ENCODE measurements around the gene C17orf114.

The C17orf114 gene

DNA sequence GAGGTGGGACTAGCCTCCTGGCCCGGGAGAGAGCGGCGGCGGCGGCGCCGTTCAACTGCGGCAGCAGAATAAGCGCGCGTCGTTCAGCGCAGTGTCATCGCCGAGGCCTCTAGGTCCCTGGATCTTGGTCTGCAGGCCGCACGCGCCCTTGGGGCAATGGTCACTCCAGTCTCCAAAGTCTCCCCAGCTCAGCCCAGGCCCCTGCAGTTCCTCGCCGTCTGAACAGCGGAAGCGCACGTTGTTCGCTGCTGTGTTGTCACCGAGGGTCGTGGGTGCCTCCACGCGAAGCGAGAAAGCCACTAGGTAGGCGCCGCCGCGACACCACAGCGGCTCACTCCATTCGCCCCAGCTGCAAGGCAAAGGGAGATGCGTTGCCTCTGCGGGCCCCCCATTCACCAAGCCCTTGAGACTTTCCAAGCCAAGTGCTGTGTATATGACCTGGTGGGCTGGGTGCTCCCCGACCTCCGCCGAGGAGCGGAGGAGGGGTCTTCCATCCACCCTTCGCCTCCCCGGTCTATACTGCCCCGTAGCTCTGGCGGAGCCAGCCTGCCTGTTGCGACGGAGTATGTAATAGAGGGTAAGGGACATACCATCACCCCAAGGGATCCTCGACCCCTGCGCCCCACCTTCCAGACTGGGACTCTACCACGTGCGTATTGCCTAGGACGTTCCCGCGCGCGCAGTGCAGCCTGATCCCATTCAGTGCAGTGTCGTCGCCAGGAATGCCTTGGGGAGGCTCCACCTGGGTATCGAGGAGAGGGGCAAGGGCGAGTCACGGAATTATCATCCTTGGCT is 16.6 kb downstream of the C17orf114 start:
- DNase-seq: no peak

DNA sequence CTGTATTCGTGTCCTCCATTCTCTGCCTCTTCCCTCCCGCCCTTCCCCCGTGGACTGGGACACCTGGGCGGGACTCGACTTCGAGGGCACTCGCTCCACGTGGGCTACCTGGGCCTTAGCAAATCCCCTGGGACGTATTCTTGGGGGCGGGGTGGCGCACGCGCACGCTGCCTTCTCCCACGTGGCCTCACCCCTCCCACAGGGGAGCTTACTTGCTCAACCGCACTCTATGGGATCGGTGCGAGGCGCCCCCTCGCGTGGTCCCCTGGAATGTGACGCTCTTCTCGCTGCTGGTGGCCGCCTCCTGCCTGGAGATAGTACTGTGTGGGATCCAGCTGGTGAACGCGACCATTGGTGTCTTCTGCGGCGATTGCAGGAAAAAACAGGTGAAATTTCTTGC is 19.5 kb downstream of the C17orf114 start:
- peak; percentile 30 for DNase-seq

DNA sequence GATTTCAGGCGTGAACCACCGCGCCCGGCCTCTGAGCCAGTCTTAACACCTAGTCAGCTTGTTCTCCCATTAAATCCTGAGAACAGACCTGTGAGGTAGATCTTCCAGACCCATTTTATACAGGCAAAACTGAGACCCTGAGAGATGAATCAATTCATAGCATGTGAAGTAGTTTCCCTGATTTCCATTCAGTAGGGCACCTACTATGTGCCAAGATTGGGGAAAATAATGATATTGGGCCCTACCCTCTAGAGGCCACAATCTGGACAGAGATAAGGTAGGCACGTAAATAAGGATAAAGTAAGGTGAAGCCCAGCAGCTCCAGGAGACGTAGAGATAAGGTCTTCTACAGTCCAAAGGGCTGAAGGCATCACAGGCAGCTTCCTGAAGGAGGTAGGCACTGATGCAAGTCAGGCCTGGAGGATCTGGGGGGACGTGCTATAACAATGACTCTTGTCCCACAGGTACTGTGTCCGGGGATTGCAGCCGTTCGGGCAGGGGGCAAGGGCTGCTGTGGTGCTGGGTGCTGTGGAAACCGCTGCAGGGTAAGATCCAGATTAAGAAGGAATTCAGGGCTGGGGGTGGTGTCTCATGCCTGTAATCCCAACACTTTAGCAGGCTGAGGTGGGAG is 21.7 kb downstream of the C17orf114 start:
- no peak for DNase-seq

DNA sequence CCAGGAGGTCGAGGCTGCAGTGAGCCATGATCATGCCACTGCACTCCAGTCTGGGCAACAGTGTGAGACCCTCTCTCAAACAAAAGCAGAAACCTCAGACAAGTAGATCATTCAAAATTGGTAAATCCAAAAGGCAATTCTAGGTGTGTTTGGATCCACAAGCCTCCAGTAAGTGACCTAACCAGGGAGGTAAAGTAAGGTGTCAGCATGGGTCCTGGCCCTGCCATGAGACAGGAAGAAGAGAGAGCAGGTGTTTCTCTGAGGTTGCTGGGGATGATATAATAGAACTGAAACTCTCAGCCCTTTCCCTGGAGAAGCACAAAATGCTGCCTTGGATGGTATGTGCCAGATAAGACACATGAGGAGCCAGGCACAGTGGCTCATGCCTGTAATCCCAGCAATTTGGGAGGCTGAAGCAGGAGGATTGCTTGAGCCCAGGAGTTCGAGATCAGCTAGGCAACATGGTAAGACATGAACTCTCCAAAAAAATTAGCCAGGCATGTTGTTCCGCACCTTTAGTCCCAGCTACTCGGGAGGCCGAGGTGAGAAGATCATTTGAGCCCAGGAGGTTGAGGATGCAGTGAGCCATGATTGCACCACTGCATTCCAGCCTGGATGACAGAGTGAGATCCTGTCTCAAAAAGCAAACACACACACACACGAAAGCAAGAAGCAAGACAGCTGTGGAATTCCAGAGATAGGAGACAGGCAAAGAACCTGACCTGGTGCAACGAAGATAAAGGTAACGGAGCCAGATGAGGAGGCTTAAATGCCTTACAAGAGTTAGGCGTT is 24.0 kb downstream of the C17orf114 start:
- DNase-seq: no peak

DNA sequence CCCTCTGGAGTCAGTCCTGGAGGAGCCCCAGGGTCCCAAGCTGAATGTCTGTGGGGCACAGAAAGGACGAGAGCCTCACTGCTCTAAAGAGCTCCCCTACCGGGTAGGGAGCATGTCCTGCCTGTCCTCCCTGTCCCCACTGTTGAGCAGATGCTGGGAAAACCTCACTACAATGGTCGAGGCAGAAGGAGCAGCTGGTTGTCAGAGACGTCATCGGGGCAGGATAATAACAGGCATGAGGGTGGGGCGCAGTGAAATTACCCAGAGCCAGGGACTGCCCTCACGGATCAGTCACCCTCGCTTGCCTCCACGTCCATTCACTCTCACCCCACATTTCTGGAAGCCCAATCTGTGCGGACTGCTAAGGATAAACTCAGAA is 29.9 kb downstream of the C17orf114 start:
- no peak for DNase-seq

DNA sequence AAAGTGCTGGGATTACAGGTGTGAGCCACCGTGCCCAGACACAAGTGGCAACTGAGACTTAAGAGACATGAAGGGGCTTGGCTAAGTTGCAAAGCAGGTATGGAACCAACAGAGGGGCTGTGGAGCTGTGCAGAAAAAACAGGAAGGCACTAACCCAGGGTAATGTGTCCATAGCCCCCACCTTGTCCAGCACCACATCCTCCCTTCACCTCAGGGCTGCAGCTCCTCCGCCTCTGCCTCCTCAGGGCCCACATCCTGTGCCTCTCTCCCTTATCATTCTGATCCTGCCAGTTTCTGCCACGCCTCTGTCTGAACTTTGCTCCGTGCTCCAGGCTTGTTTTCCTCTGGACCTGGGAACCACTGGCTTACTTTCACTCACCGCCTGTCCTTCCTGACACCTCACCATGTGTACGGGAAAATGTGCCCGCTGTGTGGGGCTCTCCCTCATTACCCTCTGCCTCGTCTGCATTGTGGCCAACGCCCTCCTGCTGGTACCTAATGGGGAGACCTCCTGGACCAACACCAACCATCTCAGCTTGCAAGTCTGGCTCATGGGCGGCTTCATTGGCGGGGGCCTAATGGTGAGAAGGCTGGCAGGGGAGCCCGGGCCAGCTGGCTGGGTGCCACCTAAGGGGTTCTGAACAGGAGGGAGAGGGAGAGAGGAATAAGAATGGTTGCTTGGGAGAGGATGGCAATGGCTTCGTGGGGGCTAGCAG is 30.5 kb downstream of the C17orf114 start, which contains the start of gene TM4SF5:
Gene TM4SF5 (plus strand): TSS at position 368 of the 716 bp plus-strand sequence. CDS start 37 bp downstream, at position 405.
- DNase-seq: no peak

DNA sequence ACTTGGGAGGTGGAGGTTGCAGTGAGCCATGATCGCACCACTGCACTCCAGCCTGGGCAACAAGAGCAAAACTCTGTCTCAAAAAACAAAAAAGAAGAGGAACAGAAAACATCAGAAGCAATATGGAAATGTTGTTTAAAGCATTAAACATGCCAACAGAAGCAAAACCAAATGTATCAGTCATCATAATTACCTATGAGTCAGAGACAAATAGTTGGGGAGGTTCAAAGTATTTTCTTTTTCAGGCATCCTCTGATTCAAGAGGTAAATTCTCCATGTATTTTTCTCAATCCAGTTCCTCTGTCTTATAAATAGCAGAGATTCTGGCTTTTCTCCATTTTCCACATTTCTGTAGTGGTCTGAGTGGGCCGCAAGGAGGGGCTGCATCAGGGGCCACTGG is 32.5 kb downstream of the C17orf114 start:
- DNase-seq: no peak

DNA sequence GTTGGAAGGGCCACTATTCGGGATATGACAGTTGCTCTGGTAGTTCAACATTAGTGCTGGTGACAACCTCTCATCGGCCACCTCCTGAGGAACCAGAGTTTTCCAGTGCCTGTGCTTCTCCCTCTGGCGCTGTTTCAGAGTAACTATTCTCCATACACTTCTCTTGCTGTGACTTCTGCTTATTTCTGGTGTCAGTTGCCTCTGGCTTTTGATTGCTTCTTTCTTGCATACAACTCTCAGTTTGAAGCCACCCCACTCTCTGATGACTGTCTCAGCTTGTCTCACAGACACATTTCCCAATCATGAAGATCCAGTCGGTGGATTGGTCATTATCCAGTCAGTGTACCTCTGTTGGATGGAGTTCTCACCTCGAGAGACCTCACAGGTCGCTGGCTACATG is 33.8 kb downstream of the C17orf114 start:
- DNase-seq: no peak

DNA sequence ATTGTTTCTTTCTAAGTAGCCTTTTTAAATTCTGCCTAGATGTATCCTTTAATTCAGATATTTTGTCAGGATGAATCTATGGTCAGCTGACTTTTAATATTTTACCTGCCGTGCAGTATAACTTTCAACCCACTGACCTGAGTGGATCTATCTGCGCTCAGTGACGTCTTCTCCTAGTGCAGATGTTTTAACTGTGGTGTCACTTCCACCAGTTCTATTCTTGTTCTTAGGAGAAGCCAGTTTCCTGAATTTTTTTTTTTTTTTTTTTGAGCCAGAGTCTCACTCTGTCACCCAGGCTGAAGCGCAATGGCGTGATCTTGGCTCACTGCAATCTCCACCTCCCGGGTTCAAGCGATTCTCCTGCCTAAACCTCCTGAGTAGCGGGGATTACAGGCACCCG is 35.4 kb downstream of the C17orf114 start:
- DNase-seq: no peak

DNA sequence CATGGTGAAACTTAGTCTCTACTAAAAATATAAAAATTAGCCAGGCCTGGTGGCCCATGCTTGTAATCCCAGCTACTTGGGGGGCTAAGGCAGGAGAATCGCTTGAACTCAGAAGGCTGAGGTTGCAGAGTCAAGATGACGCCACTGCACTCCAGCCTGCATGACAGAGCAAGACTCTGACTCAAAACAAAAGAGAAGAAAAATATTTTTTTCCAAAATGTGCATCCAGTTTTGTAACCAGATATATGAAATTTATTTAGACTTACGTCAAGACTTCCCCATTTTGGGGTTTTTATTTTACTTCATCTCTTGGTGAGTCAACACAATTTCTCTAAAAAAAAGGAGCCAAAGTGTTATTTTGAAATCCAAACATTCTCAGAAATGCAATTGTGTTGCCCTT is 35.9 kb downstream of the C17orf114 start:
- DNase-seq: no peak

DNA sequence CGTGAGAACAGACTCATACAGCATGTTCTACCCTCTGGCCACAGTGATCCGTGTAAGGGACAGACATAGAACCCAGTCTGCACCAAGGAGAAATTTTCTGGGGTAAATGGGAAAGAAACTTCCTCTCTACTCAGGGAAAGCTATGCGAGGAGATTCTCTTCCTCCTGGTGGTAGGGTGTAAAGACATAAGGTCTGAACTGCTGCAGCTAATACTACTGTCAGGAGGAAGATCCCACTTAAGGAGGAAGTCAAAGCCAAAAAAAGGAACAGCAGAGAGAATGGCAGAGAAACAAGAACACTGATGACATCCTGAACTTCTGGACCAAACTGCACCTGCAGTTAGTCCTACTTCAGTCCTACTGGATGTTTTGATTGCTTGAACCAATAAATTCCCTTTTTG is 37.5 kb downstream of the C17orf114 start:
- DNase-seq: no peak

DNA sequence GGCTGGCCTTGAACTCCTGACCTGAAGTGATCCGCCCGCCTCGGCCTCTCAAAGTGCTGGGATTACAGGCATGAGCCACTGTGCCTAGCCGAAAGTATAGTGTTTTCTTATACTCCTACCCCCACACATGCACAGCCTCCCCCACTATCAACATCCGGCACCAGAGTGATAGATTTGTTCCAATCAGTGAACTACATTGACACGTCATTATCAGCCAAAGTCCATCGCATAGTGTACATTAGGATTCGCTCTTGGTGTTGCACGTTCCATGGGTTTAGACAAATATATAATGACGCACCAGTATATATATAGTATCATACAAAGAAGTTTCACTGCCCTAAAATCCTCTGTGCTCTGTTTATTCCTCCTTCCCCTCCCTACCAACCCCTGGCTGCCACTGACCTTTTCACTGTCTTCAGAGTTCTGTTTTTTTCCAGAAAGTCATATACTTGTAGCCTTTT is 42.3 kb downstream of the C17orf114 start:
- no peak for DNase-seq

DNA sequence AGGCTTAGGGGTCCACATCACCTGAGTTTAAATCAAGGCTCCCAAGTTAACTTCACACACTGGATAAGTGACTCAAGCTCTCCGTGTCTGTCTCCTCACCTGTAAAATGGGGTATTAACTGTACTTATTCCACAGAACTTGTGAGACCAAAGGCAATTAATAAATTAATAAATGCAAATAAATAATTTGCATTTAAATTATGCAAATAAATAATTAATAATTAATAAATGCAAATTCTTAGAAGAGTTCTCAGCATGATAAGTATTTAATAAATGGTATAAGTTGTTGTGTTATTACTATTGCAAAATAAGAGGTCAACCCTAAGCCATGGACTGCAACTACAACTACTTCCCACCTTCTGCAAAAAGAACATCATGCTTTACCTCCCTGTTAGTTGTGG is 48.7 kb downstream of the C17orf114 start:
- no peak for DNase-seq

DNA sequence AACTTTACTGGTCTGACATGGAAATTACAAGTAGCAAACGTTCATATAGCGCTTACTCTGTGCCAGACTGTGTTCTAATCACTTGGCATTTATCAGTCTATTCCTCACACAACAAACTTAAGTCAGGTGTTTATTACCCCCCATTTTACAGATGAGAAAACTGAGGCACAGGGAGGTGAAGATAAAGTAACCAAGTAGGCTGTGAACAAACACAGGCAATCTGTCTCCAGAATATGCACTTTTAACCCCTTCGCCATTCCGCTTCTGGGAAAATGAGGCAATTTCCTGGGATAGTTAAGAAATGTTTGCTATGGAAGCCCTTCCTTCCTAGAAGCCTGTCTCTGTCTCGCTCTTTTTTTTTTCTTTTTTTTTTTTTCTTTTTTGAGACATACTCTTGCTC is 50.2 kb downstream of the C17orf114 start:
- no peak for DNase-seq
